GM12891 (cell line): ENCODE results near the gene TMEM39A.

ENCODE experiments used
- PAX5 ChIP-seq: IDR thresholded peaks from 2 replicates; pipeline ENCODE4 v1.6.1; 2011; ENCODE audit warnings: low read length, moderate library complexity, mild to moderate bottlenecking; ENCODE audit not compliant: insufficient read depth, severe bottlenecking
- POLR2A ChIP-seq: IDR thresholded peaks from 2 replicates; pipeline ENCODE4 v1.6.1; 2011; ENCODE audit warnings: low read depth, low read length, control low read depth
- POLR2AphosphoS5 ChIP-seq: IDR thresholded peaks from 2 replicates; pipeline ENCODE4 v1.6.1; 2011; ENCODE audit warnings: low read depth, low read length, control low read depth
- POU2F2 ChIP-seq: IDR thresholded peaks from 2 replicates; pipeline ENCODE4 v1.6.1; 2011; ENCODE audit warnings: low read depth, mild to moderate bottlenecking, control low read depth, low read length, moderate library complexity
- SPI1 ChIP-seq: IDR thresholded peaks from 2 replicates; pipeline ENCODE4 v1.6.1; 2011; ENCODE audit warnings: low read depth, low read length, control low read depth
- TAF1 ChIP-seq: IDR thresholded peaks from 2 replicates; pipeline ENCODE4 v1.6.1; 2011; ENCODE audit warnings: low read depth, low read length, control low read depth

GRCh38 chr3:119416873-119417272, 46.5 kb downstream of the TMEM39A start:
- TF ChIP-seq POLR2AphosphoS5 (no peak), POLR2A (no peak), PAX5 (no peak), SPI1 (no peak), TAF1 (no peak), POU2F2 (no peak)
